Karpas-422 (cell line): ENCODE measurements around the gene CDCA8. TPM values are rescaled to one million over a fixed set of nuclear protein-coding genes. Genes with fewer than 3 reads are reported as not detected.
A peak's percentile ranks its signal among the peaks of the same experiment; 100 is the strongest.

Source experiments
- DNase-seq: peaks from one replicate; pipeline ENCODE4 v3.0.0-alpha.2; 2015
- H2AFZ ChIP-seq: fragments of 200-600 bp; sonication (generic); 2 replicates; pipeline ENCODE4 v1.6.1; 2014; ENCODE audit warnings: antibody characterized with exemption, low read length, mixed read lengths
- H3K27ac ChIP-seq: fragments of 200-600 bp; sonication (generic); 2 replicates; pipeline ENCODE4 v1.5.1; 2014; ENCODE audit warnings: mild to moderate bottlenecking, low read length, moderate library complexity
- H3K27me3 ChIP-seq: fragments of 200-600 bp; sonication (generic); 2 replicates; pipeline ENCODE4 v1.6.1; 2014; ENCODE audit warnings: low read length, mixed read lengths
- H3K36me3 ChIP-seq: fragments of 200-600 bp; sonication (generic); 2 replicates; pipeline ENCODE4 v1.6.1; 2014; ENCODE audit warnings: low read length, mixed read lengths; ENCODE audit not compliant: insufficient read depth
- H3K4me1 ChIP-seq: fragments of 200-600 bp; sonication (generic); 2 replicates; pipeline ENCODE4 v1.6.1; 2014; ENCODE audit warnings: mild to moderate bottlenecking, low read length, mixed read lengths
- H3K4me2 ChIP-seq: fragments of 200-600 bp; sonication (generic); 2 replicates; pipeline ENCODE4 v1.6.1; 2014; ENCODE audit warnings: low read length, low read depth, mild to moderate bottlenecking; ENCODE audit not compliant: poor library complexity, severe bottlenecking
- H3K4me3 ChIP-seq: fragments of 200-600 bp; sonication (generic); 2 replicates; pipeline ENCODE4 v1.5.1; 2014; ENCODE audit warnings: mild to moderate bottlenecking, antibody characterized with exemption, low read length, mixed read lengths
- H3K79me2 ChIP-seq: fragments of 200-600 bp; sonication (generic); 2 replicates; pipeline ENCODE4 v1.6.1; 2014; ENCODE audit warnings: mild to moderate bottlenecking, low read length, mixed read lengths
- H3K9ac ChIP-seq: fragments of 200-600 bp; sonication (generic); 2 replicates; pipeline ENCODE4 v1.6.0; 2014; ENCODE audit warnings: low read length
- H3K9me2 ChIP-seq: fragments of 200-600 bp; sonication (generic), shearing (Covaris generic); replicated peaks from 2 replicates; pipeline ENCODE4 v1.6.0; 2014; ENCODE audit warnings: mild to moderate bottlenecking, low read length, moderate library complexity; ENCODE audit not compliant: insufficient read depth
- H3K9me3 ChIP-seq: fragments of 300-700, 200-600 bp; sonication (generic); 2 replicates; pipeline ENCODE4 v1.6.1; 2014; ENCODE audit warnings: low read length, mixed read lengths
- H4K20me1 ChIP-seq: fragments of 200-600 bp; sonication (generic); 2 replicates; pipeline ENCODE4 v1.6.1; 2014; ENCODE audit warnings: mild to moderate bottlenecking, antibody characterized with exemption, low read length, low read depth; ENCODE audit not compliant: insufficient read depth
- total RNA-seq: library from RNA; depleted of rRNA; stranded (reverse); fragments of >200 nt; shearing (Covaris generic); gene quantifications from 2 replicates; pipeline ENCODE4 v1.2.3, GENCODE V29; 2014; ENCODE audit warnings: low replicate concordance; rRNA removed

The CDCA8 gene
- total RNA-seq = 25.7 and 33.1 TPM in 2 replicates

DNA sequence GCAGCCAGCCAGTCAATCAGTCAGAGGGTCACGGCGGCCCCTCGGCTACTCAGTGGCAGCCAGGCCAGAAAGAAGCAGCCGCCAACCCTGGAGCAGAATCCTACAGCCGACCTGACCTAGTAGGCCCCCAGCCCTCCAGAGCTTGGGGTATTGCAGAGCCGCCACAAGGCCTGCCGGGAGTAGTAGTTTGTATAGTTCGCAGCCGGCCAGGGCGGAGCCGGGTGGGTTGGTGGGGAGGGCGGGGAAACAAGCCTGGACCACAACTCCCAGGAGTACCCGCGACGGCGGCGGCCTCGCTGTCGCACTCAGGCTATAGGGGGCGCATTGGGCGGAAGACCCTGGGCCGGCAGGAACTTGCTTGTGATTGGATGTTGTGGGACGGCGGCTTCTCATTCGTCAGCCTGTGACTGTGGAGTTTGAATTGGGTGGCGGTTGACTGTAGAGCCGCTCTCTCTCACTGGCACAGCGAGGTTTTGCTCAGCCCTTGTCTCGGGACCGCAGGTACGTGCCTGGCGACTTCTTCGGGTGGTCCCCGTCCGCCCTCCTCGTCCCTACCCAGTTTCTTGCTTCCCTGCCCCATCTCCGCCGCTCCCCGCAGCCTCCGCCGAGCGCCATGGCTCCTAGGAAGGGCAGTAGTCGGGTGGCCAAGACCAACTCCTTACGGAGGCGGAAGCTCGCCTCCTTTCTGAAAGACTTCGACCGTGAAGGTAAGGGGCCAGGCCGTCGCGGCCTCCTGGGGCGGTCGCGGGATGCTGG, at the start of gene CDCA8:
TSS of gene CDCA8 (plus strand) at position 439 of the 756 bp plus-strand sequence. CDS start at position 614, 175 bp downstream.
- Histone ChIP-seq H3K9ac (peak within 1 kb of the TSS; percentile 90), H3K36me3 (peaks cover 25% of the 10 kb centered on the region; the same call in 1 of the 2 replicates), H3K79me2 (peaks cover 64% of the 10 kb centered on the region), H3K9me3 (no peaks in the 10 kb centered on the region), H3K9me2 (no peaks in the 10 kb centered on the region), H3K4me3 (peak within 1 kb of the TSS; percentile 86), H3K4me2 (peak within 1 kb of the TSS; percentile 86), H3K4me1 (peaks cover 29% of the 10 kb centered on the region), H3K27ac (peak within 1 kb of the TSS; percentile 81), H3K27me3 (no peaks in the 10 kb centered on the region), H2AFZ (peak within 1 kb of the TSS; percentile 88), H4K20me1 (no peaks in the 10 kb centered on the region)
- DNase-seq = peak; percentile 99

DNA sequence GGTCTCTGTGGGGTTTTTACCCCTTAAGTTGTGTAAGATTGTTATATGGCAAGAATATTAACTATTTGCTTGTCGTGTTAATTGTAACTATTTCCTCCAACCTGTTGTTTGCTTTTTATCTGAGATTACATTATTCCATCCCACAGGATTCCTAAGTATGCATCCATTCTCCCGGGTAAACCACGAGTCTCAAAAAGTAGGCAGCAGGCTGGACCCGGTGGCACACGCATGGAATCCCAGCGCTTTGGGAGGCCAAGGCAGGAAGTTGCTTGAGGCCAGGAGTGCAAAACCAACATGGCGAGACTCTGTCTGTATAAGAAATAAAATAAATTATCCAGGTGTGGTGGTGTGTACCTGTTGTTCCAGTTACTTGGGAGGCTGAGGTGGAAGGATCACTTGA, 45.0 kb upstream of the CDCA8 start:
- DNase-seq = no peak
- Histone ChIP-seq H3K27me3 (no peaks in the 10 kb centered on the region), H3K79me2 (no peaks in the 10 kb centered on the region), H3K4me1 (no peaks in the 10 kb centered on the region), H3K4me2 (no peak overlapping the region), H3K9ac (no peak overlapping the region), H3K9me2 (no peaks in the 10 kb centered on the region), H4K20me1 (no peaks in the 10 kb centered on the region), H3K4me3 (no peak overlapping the region), H3K27ac (no peak overlapping the region), H3K36me3 (no peaks in the 10 kb centered on the region), H2AFZ (no peak overlapping the region), H3K9me3 (no peaks in the 10 kb centered on the region)

DNA sequence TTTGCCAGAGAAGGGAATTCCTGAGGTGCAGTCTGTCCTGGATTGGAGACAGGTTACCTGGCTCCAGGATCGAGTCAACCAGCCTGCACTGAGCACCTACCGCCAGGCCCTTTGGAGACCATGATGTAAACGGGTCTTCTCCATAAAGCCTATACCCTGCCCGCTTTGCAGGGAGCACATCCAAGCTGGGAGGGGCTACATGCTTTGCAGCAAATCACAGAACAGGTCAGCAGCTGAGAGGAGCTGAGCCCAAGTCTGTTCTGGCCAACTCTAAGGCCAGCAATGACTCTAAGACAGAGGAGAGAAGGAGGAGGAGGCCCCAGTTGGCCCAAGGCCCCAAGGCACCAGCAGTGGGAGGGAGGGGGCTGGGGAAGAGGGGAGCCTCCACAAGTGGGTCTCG, 42.1 kb upstream of the CDCA8 start:
- H4K20me1 ChIP-seq = no peaks in the 10 kb centered on the region
- H3K27ac ChIP-seq = no peak overlapping the region
- H3K9ac ChIP-seq = no peak overlapping the region
- no peaks in the 10 kb centered on the region for H3K4me1 ChIP-seq
- no peak overlapping the region for H3K4me2 ChIP-seq
- no peaks in the 10 kb centered on the region for H3K79me2 ChIP-seq
- no peaks in the 10 kb centered on the region for H3K9me2 ChIP-seq
- no peak overlapping the region for H2AFZ ChIP-seq
- no peaks in the 10 kb centered on the region for H3K9me3 ChIP-seq
- H3K4me3 ChIP-seq = no peak overlapping the region
- no peaks in the 10 kb centered on the region for H3K36me3 ChIP-seq
- no peak for DNase-seq
- no peaks in the 10 kb centered on the region for H3K27me3 ChIP-seq

DNA sequence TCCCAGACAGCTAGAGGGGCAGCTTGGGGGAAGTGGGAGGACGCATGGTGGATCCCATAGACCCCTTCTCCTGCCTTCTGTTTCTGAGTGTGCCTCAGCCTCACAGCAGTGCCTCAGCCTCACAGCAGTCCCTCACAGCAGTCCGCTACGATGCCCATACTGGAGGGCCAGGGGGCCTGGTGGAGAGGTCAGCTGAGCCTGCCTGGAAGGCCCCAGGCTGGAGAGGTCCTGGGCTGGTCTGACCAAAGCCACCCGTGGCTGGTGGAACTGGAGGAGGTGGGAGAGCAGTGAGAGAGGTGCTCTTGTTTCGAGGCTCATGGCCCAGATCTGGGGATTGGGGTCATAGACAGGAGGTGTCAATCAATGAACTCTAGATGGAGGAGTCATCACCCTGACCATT, 41.6 kb upstream of the CDCA8 start:
- no peak overlapping the region for H3K4me3 ChIP-seq
- H3K4me2 ChIP-seq = no peak overlapping the region
- no peak overlapping the region for H2AFZ ChIP-seq
- no peak overlapping the region for H3K27ac ChIP-seq
- no peak overlapping the region for H3K9ac ChIP-seq
- H4K20me1 ChIP-seq = no peaks in the 10 kb centered on the region
- no peaks in the 10 kb centered on the region for H3K27me3 ChIP-seq
- H3K9me3 ChIP-seq = no peaks in the 10 kb centered on the region
- H3K79me2 ChIP-seq = no peaks in the 10 kb centered on the region
- no peaks in the 10 kb centered on the region for H3K36me3 ChIP-seq
- H3K9me2 ChIP-seq = no peaks in the 10 kb centered on the region
- H3K4me1 ChIP-seq = no peaks in the 10 kb centered on the region
- no peak for DNase-seq

DNA sequence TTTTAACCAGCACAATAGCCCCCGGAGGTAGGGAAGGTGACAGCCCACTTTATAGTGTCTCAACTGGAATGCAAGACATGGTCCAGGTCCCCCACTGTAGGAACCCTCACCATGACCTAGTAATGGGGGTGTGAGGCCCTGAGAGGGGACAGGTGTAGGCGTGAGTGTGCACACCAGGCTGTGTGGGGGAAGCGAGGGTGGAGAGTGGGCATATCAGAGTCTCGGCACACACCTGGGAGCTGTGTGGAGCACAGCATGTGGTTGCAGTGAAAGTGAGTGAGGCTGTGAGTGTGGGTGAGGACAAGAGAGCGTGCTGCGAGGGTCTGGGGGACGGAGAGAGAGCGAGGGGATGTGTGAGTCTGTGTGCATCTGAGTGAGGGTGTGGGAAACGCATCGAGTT, 40.5 kb upstream of the CDCA8 start:
- no peaks in the 10 kb centered on the region for H3K27me3 ChIP-seq

DNA sequence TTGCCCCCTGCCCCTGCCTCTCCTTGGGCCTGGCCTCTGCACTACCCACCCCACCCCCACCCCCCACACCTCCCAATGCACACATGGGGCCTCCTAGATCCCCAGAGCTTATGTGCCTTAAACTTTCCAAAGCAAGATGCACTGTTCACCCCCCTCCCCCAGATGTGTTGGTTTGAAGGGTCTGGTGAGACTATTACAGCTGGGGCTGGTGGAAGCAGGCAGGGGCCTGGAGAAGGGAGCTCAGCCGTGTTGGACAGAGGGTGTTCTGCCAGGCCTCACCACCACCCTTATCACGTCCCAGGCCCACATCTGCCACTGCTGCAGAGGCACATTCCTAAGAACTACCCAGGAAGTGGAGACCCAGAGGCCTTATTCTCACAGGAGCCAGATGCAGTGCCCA, 39.3 kb upstream of the CDCA8 start:
- H3K9me3 ChIP-seq = no peaks in the 10 kb centered on the region
- no peaks in the 10 kb centered on the region for H3K36me3 ChIP-seq
- H3K4me1 ChIP-seq = no peaks in the 10 kb centered on the region
- H3K27ac ChIP-seq = no peak overlapping the region
- H3K27me3 ChIP-seq = no peaks in the 10 kb centered on the region
- H2AFZ ChIP-seq = no peak overlapping the region
- no peak overlapping the region for H3K4me2 ChIP-seq
- no peak overlapping the region for H3K4me3 ChIP-seq
- H3K79me2 ChIP-seq = no peaks in the 10 kb centered on the region
- no peak for DNase-seq
- no peak overlapping the region for H3K9ac ChIP-seq
- H4K20me1 ChIP-seq = no peaks in the 10 kb centered on the region
- H3K9me2 ChIP-seq = no peaks in the 10 kb centered on the region

More for the DNA sequence above, 40.5 kb upstream of the CDCA8 start:
- Histone ChIP-seq H3K79me2 (no peaks in the 10 kb centered on the region), H4K20me1 (no peaks in the 10 kb centered on the region), H3K9me2 (no peaks in the 10 kb centered on the region), H3K9ac (no peak overlapping the region), H3K9me3 (no peaks in the 10 kb centered on the region), H3K36me3 (no peaks in the 10 kb centered on the region), H3K4me2 (no peak overlapping the region), H3K4me3 (no peak overlapping the region), H3K27ac (no peak overlapping the region), H2AFZ (no peak overlapping the region), H3K4me1 (no peaks in the 10 kb centered on the region)
- no peak for DNase-seq

DNA sequence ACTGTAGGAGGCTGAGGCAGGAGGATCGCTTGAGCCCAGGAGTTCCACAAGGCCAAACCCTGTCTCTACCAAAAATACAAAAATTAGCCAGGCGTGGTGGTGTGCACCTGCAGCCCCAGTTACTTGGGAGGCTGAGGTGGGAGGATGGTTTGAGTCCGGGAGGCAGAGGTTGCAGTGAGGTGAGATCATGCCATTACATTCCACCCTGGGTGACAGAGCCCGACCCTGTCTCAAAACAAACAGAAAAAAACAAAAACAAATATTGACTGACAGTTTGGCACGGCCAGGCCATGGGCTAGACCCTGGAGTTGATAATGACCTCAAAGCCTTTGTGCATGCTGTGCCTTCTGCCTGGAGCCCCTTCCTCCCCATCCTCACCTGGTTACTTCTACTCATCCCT, 38.4 kb upstream of the CDCA8 start:
- H3K4me2 ChIP-seq = no peak overlapping the region
- H3K4me1 ChIP-seq = no peaks in the 10 kb centered on the region
- no peaks in the 10 kb centered on the region for H3K36me3 ChIP-seq
- DNase-seq = no peak
- H3K9ac ChIP-seq = no peak overlapping the region
- H4K20me1 ChIP-seq = no peaks in the 10 kb centered on the region
- H3K79me2 ChIP-seq = no peaks in the 10 kb centered on the region
- no peaks in the 10 kb centered on the region for H3K27me3 ChIP-seq
- no peak overlapping the region for H3K4me3 ChIP-seq
- H2AFZ ChIP-seq = no peak overlapping the region
- H3K9me2 ChIP-seq = no peaks in the 10 kb centered on the region
- no peak overlapping the region for H3K27ac ChIP-seq
- no peaks in the 10 kb centered on the region for H3K9me3 ChIP-seq

DNA sequence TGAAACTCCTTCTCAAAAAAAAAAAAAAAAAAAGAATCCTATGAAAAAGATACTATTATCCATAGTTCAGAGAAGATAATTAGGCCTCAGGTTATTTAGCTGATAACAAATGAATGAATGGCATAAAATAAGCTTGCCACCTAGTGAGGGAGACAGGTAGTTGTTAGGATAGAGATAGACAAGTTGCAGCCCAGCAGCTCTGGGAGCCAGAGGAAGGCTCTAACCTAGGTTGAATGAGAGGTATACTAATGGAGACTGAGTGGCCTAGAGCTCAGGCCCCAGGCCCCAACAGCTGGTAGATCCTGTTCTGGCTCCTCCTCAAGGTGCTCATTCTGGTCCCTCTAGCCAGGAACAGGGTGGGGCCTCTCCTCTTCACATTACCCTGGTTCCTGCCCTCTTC, 37.0 kb upstream of the CDCA8 start:
- H3K9me3 ChIP-seq = no peaks in the 10 kb centered on the region
- H3K9ac ChIP-seq = no peak overlapping the region
- H3K36me3 ChIP-seq = no peaks in the 10 kb centered on the region
- H3K4me3 ChIP-seq = no peak overlapping the region
- H3K27me3 ChIP-seq = no peaks in the 10 kb centered on the region
- no peaks in the 10 kb centered on the region for H3K4me1 ChIP-seq
- H3K79me2 ChIP-seq = no peaks in the 10 kb centered on the region
- no peak overlapping the region for H3K27ac ChIP-seq
- H2AFZ ChIP-seq = no peak overlapping the region
- no peak for DNase-seq
- no peaks in the 10 kb centered on the region for H3K9me2 ChIP-seq
- no peaks in the 10 kb centered on the region for H4K20me1 ChIP-seq
- H3K4me2 ChIP-seq = no peak overlapping the region
